ENCODE measurements around the gene POC1A. TPM values are rescaled to one million over a fixed set of nuclear protein-coding genes. Genes with fewer than 3 reads are reported as not detected.

POC1A gene
- total and polyA plus RNA-seq, 2 donors (not counting 1 experiment from before 2014, with no cell fraction given) = 3.8 to 17.7 TPM

GRCh38 chr3:52036829-52037228 lies 117.4 kb downstream of the POC1A start:
- Histone ChIP-seq H3K79me2 (ENCODE audit: control insufficient read depth, insufficient read depth, low read length) (no peaks in the 10 kb centered on the region), H3K27me3 (ENCODE audit: control insufficient read depth, insufficient read depth, low read length) (no peaks in the 10 kb centered on the region), H3K4me3 (replicated peaks in 1 of 4; ENCODE audit: control extremely low read depth in 1 of 4, insufficient read depth in 1 of 4, low read depth in 3 of 4, low read length in 4 of 4) (no peak overlapping the region), H2AFZ (ENCODE audit: low read length) (no peak overlapping the region), H3K9ac (ENCODE audit: insufficient read depth, low read length) (no peak overlapping the region), H3K4me1 (ENCODE audit: control insufficient read depth, extremely low read depth, insufficient read depth, low read length) (no peaks in the 10 kb centered on the region), H3K36me3 (ENCODE audit: control insufficient read depth, insufficient read depth, low read length) (no peaks in the 10 kb centered on the region), H3K9me3 (ENCODE audit: control insufficient read depth, insufficient read depth, low read depth, low read length) (no peaks in the 10 kb centered on the region), H4K20me1 (ENCODE audit: control insufficient read depth, extremely low read depth, insufficient read depth, low read length) (no peaks in the 10 kb centered on the region), H3K4me2 (ENCODE audit: extremely low read depth, insufficient read depth, low read length) (no peak overlapping the region), H3K27ac (ENCODE audit: insufficient read depth, low read length) (no peak overlapping the region)
- TF ChIP-seq EZH2 (IDR thresholded peaks at IDR 0.05; ENCODE audit: low read length, missing control alignments) = no peak
- TF ChIP-seq CTCF (conservative IDR thresholded peaks at IDR 0.05 in 1 of 2, IDR thresholded peaks at IDR 0.05 in 1 of 2; ENCODE audit: low read depth in 1 of 2, low read length in 2 of 2) = no peak
- no peak for DNase-seq (ENCODE audit: low read depth in 2 of 2)

- no peaks in the 10 kb centered on the region for H3K9me3 ChIP-seq (ENCODE audit: control insufficient read depth, insufficient read depth, low read depth, low read length)
- no peak overlapping the region for H3K4me2 ChIP-seq (ENCODE audit: extremely low read depth, insufficient read depth, low read length)
- H3K4me1 ChIP-seq (ENCODE audit: control insufficient read depth, extremely low read depth, insufficient read depth, low read length) = no peaks in the 10 kb centered on the region
- no peaks in the 10 kb centered on the region for H3K27me3 ChIP-seq (ENCODE audit: control insufficient read depth, insufficient read depth, low read length)
- no peak for DNase-seq (ENCODE audit: low read depth in 2 of 2)
- H3K79me2 ChIP-seq (ENCODE audit: control insufficient read depth, insufficient read depth, low read length) = no peaks in the 10 kb centered on the region
- no peak overlapping the region for H3K9ac ChIP-seq (ENCODE audit: insufficient read depth, low read length)
- TF ChIP-seq EZH2 (IDR thresholded peaks at IDR 0.05; ENCODE audit: low read length, missing control alignments) = no peak
- no peak for TF ChIP-seq CTCF (conservative IDR thresholded peaks at IDR 0.05 in 1 of 2, IDR thresholded peaks at IDR 0.05 in 1 of 2; ENCODE audit: low read depth in 1 of 2, low read length in 2 of 2)
- H2AFZ ChIP-seq (ENCODE audit: low read length) = no peak overlapping the region
- no peaks in the 10 kb centered on the region for H3K36me3 ChIP-seq (ENCODE audit: control insufficient read depth, insufficient read depth, low read length)
- H3K4me3 ChIP-seq (replicated peaks in 1 of 4; ENCODE audit: control extremely low read depth in 1 of 4, insufficient read depth in 1 of 4, low read depth in 3 of 4, low read length in 4 of 4) = no peak overlapping the region
- no peak overlapping the region for H3K27ac ChIP-seq (ENCODE audit: insufficient read depth, low read length)
- H4K20me1 ChIP-seq (ENCODE audit: control insufficient read depth, extremely low read depth, insufficient read depth, low read length) = no peaks in the 10 kb centered on the region
Measured at GRCh38 chr3:52036222-52036694, 118.0 kb downstream of the POC1A start.

DNA sequence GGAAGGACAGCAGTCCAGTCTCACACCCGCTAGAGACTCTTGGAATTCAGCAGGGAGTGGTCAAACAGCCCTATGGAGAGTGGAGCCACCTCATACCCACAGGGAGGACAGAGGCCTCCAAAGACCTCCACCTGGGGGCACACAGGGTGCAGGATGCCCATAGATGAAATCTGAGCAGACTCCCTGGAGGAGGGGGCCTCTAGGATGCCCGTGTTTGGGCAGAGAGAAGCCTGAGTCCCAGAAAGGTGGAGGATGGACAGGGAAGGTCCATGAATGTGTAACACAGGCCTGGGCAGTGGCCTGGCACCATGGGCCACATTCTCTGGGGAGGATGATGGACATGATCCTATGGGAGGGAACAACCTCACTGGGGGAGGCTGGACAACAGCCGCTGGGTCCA lies 119.6 kb downstream of the POC1A start:
- H3K27ac ChIP-seq (ENCODE audit: insufficient read depth, low read length) = no peak overlapping the region
- H3K79me2 ChIP-seq (ENCODE audit: control insufficient read depth, insufficient read depth, low read length) = no peaks in the 10 kb centered on the region
- no peaks in the 10 kb centered on the region for H3K36me3 ChIP-seq (ENCODE audit: control insufficient read depth, insufficient read depth, low read length)
- no peak overlapping the region for H3K9ac ChIP-seq (ENCODE audit: insufficient read depth, low read length)
- no peaks in the 10 kb centered on the region for H3K9me3 ChIP-seq (ENCODE audit: control insufficient read depth, insufficient read depth, low read depth, low read length)
- no peak overlapping the region for H3K4me3 ChIP-seq (replicated peaks in 1 of 4; ENCODE audit: control extremely low read depth in 1 of 4, insufficient read depth in 1 of 4, low read depth in 3 of 4, low read length in 4 of 4)
- no peak overlapping the region for H2AFZ ChIP-seq (ENCODE audit: low read length)
- H3K4me1 ChIP-seq (ENCODE audit: control insufficient read depth, extremely low read depth, insufficient read depth, low read length) = no peaks in the 10 kb centered on the region
- H3K4me2 ChIP-seq (ENCODE audit: extremely low read depth, insufficient read depth, low read length) = no peak overlapping the region
- DNase-seq (ENCODE audit: low read depth in 2 of 2) = no peak
- H4K20me1 ChIP-seq (ENCODE audit: control insufficient read depth, extremely low read depth, insufficient read depth, low read length) = no peaks in the 10 kb centered on the region
- TF ChIP-seq CTCF (conservative IDR thresholded peaks at IDR 0.05 in 1 of 2, IDR thresholded peaks at IDR 0.05 in 1 of 2; ENCODE audit: low read depth in 1 of 2, low read length in 2 of 2) (no peak), EZH2 (IDR thresholded peaks at IDR 0.05; ENCODE audit: low read length, missing control alignments) (no peak)
- no peaks in the 10 kb centered on the region for H3K27me3 ChIP-seq (ENCODE audit: control insufficient read depth, insufficient read depth, low read length)

Data from fibroblast of lung (primary cell).